HEK293 (cell line): ENCODE measurements around the gene VPS13D.

Source experiments
- CTCF ChIA-PET: fragments of 350-600 bp; formaldehyde crosslinking; extraction: SDS; loops from one replicate; lab custom pipeline; 2021; ENCODE audit warnings: antibody characterized with exemption; lab: Yijun Ruan, JAX
- POLR2A ChIA-PET: fragments of 300-600 bp; formaldehyde crosslinking; extraction: SDS; loops from one replicate; lab custom pipeline; 2020; ENCODE audit warnings: antibody characterized with exemption, inconsistent platforms; lab: Yijun Ruan, JAX
- H3K27ac ChIP-seq: fragments of 200-500 bp; sonication (Bioruptor generic); 2 replicates; pipeline ENCODE4 v1.5.1; 2014; ENCODE audit warnings: low read depth, low read length, control low read depth, inconsistent platforms; ENCODE audit errors: extremely low read depth
- H3K36me3 ChIP-seq, 2 experiments: fragments of 200-500 bp in 1 of 2; sonication (Bioruptor generic) in 1 of 2; 1 replicate in 1 of 2; 2 replicates in 1 of 2; pipeline ENCODE4 v1.5.1; 2014 to 2017; ENCODE audit warnings: inconsistent platforms in 2 of 2, low read length in 2 of 2; ENCODE audit not compliant: control insufficient read depth in 2 of 2, insufficient read depth in 1 of 2
- H3K4me1 ChIP-seq: fragments of 200-500 bp; sonication (Bioruptor generic); 2 replicates; pipeline ENCODE4 v1.5.1; 2014; ENCODE audit warnings: mild to moderate bottlenecking, low read length, inconsistent platforms; ENCODE audit not compliant: control insufficient read depth, insufficient read depth
- H3K4me3 ChIP-seq: 2 replicates; pipeline ENCODE4 v1.5.1; 2011; ENCODE audit warnings: low read depth, mild to moderate bottlenecking, control low read depth, low read length, moderate library complexity
- H3K9me3 ChIP-seq: fragments of 200-500 bp; sonication (Bioruptor generic); 2 replicates; pipeline ENCODE4 v1.5.1; 2014; ENCODE audit warnings: low read depth, low read length, inconsistent platforms; ENCODE audit not compliant: control insufficient read depth, insufficient read depth
- GLIS2 ChIP-seq: fragments of 450-650 bp; formaldehyde crosslinking; IDR thresholded peaks from 2 replicates; pipeline ENCODE4 v1.5.1; 2016; ENCODE audit warnings: missing biosample characterization, missing genetic modification characterization
- HOXC10 ChIP-seq: sonication (generic); formaldehyde crosslinking; IDR thresholded peaks from 2 replicates; pipeline ENCODE4 v1.8.1; 2023; ENCODE audit warnings: mild to moderate bottlenecking, missing genetic modification reagents
- HOXD13 ChIP-seq: sonication (generic); formaldehyde crosslinking; IDR thresholded peaks from 2 replicates; pipeline ENCODE4 v1.8.0; 2022; ENCODE audit warnings: missing genetic modification reagents, borderline replicate concordance
- KLF1 ChIP-seq: fragments of 450-650 bp; formaldehyde crosslinking; IDR thresholded peaks from 2 replicates; pipeline ENCODE4 v1.5.1; 2016; ENCODE audit warnings: missing biosample characterization, missing genetic modification characterization
- KLF10 ChIP-seq: fragments of 450-650 bp; IDR thresholded peaks from 2 replicates; pipeline ENCODE4 v1.5.1; 2018; ENCODE audit warnings: missing biosample characterization, mild to moderate bottlenecking, missing genetic modification characterization
- REST ChIP-seq: fragments of 450-650 bp; formaldehyde crosslinking; IDR thresholded peaks from 2 replicates; pipeline ENCODE4 v1.5.1; 2016; ENCODE audit warnings: missing biosample characterization, missing genetic modification characterization
- ZNF112 ChIP-seq: fragments of 450-650 bp; formaldehyde crosslinking; IDR thresholded peaks from 2 replicates; pipeline ENCODE4 v1.5.0; 2017; ENCODE audit warnings: missing biosample characterization, missing genetic modification characterization
- ZNF174 ChIP-seq: fragments of 450-650 bp; formaldehyde crosslinking; IDR thresholded peaks from 2 replicates; pipeline ENCODE4 v1.5.0; 2017; ENCODE audit warnings: missing biosample characterization, mild to moderate bottlenecking, missing genetic modification characterization
- ZNF214 ChIP-seq: fragments of 450-650 bp; formaldehyde crosslinking; IDR thresholded peaks from 2 replicates; pipeline ENCODE4 v1.5.1; 2017; ENCODE audit warnings: missing biosample characterization, mild to moderate bottlenecking, missing genetic modification characterization, borderline replicate concordance
- ZNF311 ChIP-seq: fragments of 450-650 bp; formaldehyde crosslinking; IDR thresholded peaks from 2 replicates; pipeline ENCODE4 v1.5.1; 2017; ENCODE audit warnings: missing biosample characterization, missing genetic modification characterization, borderline replicate concordance
- ZNF324 ChIP-seq: fragments of 450-650 bp; formaldehyde crosslinking; IDR thresholded peaks from 2 replicates; pipeline ENCODE4 v1.5.1; 2016; ENCODE audit warnings: missing biosample characterization, missing genetic modification characterization
- ZNF433 ChIP-seq: fragments of 450-650 bp; formaldehyde crosslinking; IDR thresholded peaks from 2 replicates; pipeline ENCODE4 v1.5.1; 2016; ENCODE audit warnings: missing biosample characterization, missing genetic modification characterization, low read depth
- ZNF600 ChIP-seq: fragments of 450-650 bp; formaldehyde crosslinking; IDR thresholded peaks from 2 replicates; pipeline ENCODE4 v1.5.1; 2016; ENCODE audit warnings: missing biosample characterization, missing genetic modification characterization
- ZNF626 ChIP-seq: fragments of 450-650 bp; sonication (Bioruptor Pico); formaldehyde crosslinking; IDR thresholded peaks from 2 replicates; pipeline ENCODE4 v1.5.1; 2018; ENCODE audit warnings: missing biosample characterization, missing genetic modification characterization, inconsistent platforms
- ZNF707 ChIP-seq: fragments of 450-650 bp; formaldehyde crosslinking; IDR thresholded peaks from 2 replicates; pipeline ENCODE4 v1.5.1; 2016; ENCODE audit warnings: missing biosample characterization, missing genetic modification characterization
- ZSCAN16 ChIP-seq: fragments of 450-650 bp; formaldehyde crosslinking; IDR thresholded peaks from 2 replicates; pipeline ENCODE4 v1.5.1; 2016; ENCODE audit warnings: missing biosample characterization, missing genetic modification characterization
- ZSCAN18 ChIP-seq: fragments of 450-650 bp; formaldehyde crosslinking; IDR thresholded peaks from 2 replicates; pipeline ENCODE4 v1.5.1; 2016; ENCODE audit warnings: missing biosample characterization, missing genetic modification characterization
- ZSCAN30 ChIP-seq: fragments of 450-650 bp; IDR thresholded peaks from 2 replicates; pipeline ENCODE4 v1.5.1; 2018; ENCODE audit warnings: missing biosample characterization, mild to moderate bottlenecking, missing genetic modification characterization, moderate library complexity
- TF ChIP-seq, protein P1 (sequence below): fragments of 450-650 bp; formaldehyde crosslinking; IDR thresholded peaks from 2 replicates; pipeline ENCODE4 v1.5.1; 2016; ENCODE audit warnings: missing biosample characterization, missing genetic modification characterization
- TF ChIP-seq, protein P2 (sequence below): fragments of 450-650 bp; formaldehyde crosslinking; IDR thresholded peaks from 2 replicates; pipeline ENCODE4 v1.5.1; 2017; ENCODE audit warnings: missing biosample characterization, missing genetic modification characterization

The VPS13D gene

GRCh38 chr1:12279003-12279402 lies 49.2 kb downstream of the VPS13D start (continued):
- TF ChIP-seq REST (no peak), KLF1 (no peak), ZNF174 (tag by site-specific recombination) (no peak), ZNF600 (tag by site-specific recombination) (no peak), ZSCAN30 (no peak), ZNF433 (tag by site-specific recombination) (no peak), ZSCAN16 (tag by site-specific recombination) (no peak), ZNF311 (tag by site-specific recombination) (no peak), ZNF707 (tag by site-specific recombination) (no peak)
- TF ChIP-seq, protein P1, sequence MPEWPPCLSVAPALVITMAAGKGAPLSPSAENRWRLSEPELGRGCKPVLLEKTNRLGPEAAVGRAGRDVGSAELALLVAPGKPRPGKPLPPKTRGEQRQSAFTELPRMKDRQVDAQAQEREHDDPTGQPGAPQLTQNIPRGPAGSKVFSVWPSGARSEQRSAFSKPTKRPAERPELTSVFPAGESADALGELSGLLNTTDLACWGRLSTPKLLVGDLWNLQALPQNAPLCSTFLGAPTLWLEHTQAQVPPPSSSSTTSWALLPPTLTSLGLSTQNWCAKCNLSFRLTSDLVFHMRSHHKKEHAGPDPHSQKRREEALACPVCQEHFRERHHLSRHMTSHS (tag by site-specific recombination), result no peak
- TF ChIP-seq, all 188 proteins: peak for 0

DNA sequence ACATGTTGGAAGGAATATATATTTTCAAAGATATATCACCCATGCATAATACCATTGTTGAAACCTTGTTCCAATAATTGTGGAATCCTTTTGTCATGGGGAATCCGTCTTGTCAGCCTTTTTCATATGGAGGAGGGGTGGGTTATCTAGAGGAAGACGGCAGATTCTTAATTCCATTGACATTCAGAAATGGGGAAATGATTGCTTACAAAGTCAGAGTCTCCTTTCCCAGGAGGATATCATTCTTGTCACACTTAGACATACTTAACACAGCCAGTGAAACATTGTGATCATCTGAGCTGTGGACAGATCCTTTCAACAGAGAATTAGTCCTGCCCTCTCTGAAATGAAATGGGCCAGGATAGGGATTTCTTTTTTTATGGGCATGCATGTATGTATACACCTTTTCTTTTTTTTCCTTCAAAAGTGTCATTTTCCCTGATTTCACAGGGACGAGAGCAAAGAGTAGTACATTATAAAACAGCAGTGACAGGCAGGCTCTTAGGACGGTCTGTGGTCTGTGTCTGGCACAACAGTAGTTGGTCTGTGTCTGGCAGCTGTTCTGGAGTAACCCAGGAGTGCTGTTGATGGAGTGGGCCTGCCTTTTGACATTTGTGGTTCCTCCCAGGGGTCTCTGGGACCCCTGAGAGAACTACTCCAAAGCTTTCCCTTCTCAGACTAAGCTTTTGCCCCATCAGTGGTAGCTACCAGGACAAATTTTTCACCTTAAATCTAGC lies 50.1 kb downstream of the VPS13D start:
- H3K4me3 ChIP-seq, result no peak overlapping the region
- H3K4me1 ChIP-seq, result no peaks in the 10 kb centered on the region
- H3K27ac ChIP-seq, result no peak overlapping the region
- H3K9me3 ChIP-seq, result no peaks in the 10 kb centered on the region
- peaks cover 26 to 88% of the 10 kb centered on the region in 2 experiments for H3K36me3 ChIP-seq
- ChIA-PET CTCF (interaction anchor here (0.6 to 1.0 kb wide), 3 partner anchors 35 to 340 kb away, joined by 3 to 4 read pairs (median 3); no protein-coding TSS in a partner anchor), POLR2A (interaction anchor here (0.6 kb wide), 1 partner anchor 377 kb away, joined by 4 read pairs; no protein-coding TSS in a partner anchor)
- TF ChIP-seq KLF10 (tag by site-specific recombination) (no peak), ZNF324 (tag by site-specific recombination) (no peak), ZNF214 (tag by site-specific recombination) (no peak), HOXC10 (CRISPR knock-in tag) (no peak)
- TF ChIP-seq, protein P2, sequence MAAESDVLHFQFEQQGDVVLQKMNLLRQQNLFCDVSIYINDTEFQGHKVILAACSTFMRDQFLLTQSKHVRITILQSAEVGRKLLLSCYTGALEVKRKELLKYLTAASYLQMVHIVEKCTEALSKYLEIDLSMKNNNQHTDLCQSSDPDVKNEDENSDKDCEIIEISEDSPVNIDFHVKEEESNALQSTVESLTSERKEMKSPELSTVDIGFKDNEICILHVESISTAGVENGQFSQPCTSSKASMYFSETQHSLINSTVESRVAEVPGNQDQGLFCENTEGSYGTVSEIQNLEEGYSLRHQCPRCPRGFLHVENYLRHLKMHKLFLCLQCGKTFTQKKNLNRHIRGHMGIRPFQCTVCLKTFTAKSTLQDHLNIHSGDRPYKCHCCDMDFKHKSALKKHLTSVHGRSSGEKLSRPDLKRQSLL (tag by site-specific recombination), result no peak

GRCh38 chr1:12282142-12282541 lies 52.3 kb downstream of the VPS13D start:
- H3K9me3 ChIP-seq, result no peaks in the 10 kb centered on the region
- TF ChIP-seq ZNF112 (tag by site-specific recombination) (no peak), ZSCAN18 (tag by site-specific recombination) (no peak), GLIS2 (tag by site-specific recombination) (no peak), HOXD13 (no peak), REST (no peak), ZNF626 (tag by site-specific recombination) (no peak)
- TF ChIP-seq, protein P1 (tag by site-specific recombination), result no peak
- TF ChIP-seq, all 188 proteins: peak for 0
- CTCF ChIA-PET, result interaction anchor here (0.9 kb wide), 1 partner anchor 10 kb away, joined by 4 read pairs; no protein-coding TSS in a partner anchor
- Histone ChIP-seq H3K4me1 (no peaks in the 10 kb centered on the region), H3K27ac (no peak overlapping the region), H3K4me3 (no peak overlapping the region), H3K36me3 (peaks cover 26 to 81% of the 10 kb centered on the region in 2 experiments)
- POLR2A ChIA-PET, result interaction anchor here (0.7 kb wide), 1 partner anchor 349 kb away, joined by 3 read pairs; no protein-coding TSS in a partner anchor
